GM12892 (cell line): Measurements from ENCODE around the gene NCAPG. TPM values are rescaled to one million over a fixed set of nuclear protein-coding genes. Genes with fewer than 3 reads are reported as not detected.

Source experiments
- DNase-seq: peaks from one replicate; pipeline ENCODE4 v3.0.0; 2011; ENCODE audit not compliant: insufficient read length
- FAIRE-seq: peaks from 2 replicates; lab custom pipeline; 2011; peaks lifted over from hg19 to GRCh38; lab: Jason Lieb, UNC
- POLR2A ChIP-seq: IDR thresholded peaks from 2 replicates; pipeline ENCODE4 v1.6.1; 2011; ENCODE audit warnings: low read depth, low read length, control low read depth
- POLR2AphosphoS5 ChIP-seq: IDR thresholded peaks from 2 replicates; pipeline ENCODE4 v1.6.1; 2011; ENCODE audit warnings: low read depth, low read length, control low read depth
- TAF1 ChIP-seq: IDR thresholded peaks from 2 replicates; pipeline ENCODE4 v1.6.1; 2011; ENCODE audit warnings: low read depth, mild to moderate bottlenecking, control low read depth, low read length, borderline replicate concordance
- polyA plus RNA-seq: library from polyadenylated mRNA; unstranded; fragments of >200 nt; gene quantifications from one replicate; pipeline ENCODE4 v1.2.1, GENCODE V29; 2012; ENCODE audit warnings: missing spikeins, inconsistent platforms; ENCODE audit not compliant: missing spikeins

NCAPG gene
- polyA plus RNA-seq: 23.6 TPM

- DNase-seq (peak; percentile 73), FAIRE-seq (peak; percentile 100)
- TF ChIP-seq POLR2AphosphoS5 (peak; percentile 97), POLR2A (peak; percentile 97), TAF1 (peak; percentile 86)
Measured at GRCh38 chr4:17810260-17811077, at the start of gene NCAPG, which contains the start of gene DCAF16. NCAPG (plus strand) TSS chr4:17810979; CDS start chr4:17811078, 99 bp downstream. DCAF16 (minus strand) TSS chr4:17810757; CDS start chr4:17804141, 6,616 bp downstream.

- TF ChIP-seq TAF1: no peak
- TF ChIP-seq POLR2AphosphoS5: no peak
- TF ChIP-seq POLR2A: no peak
- FAIRE-seq: no peak
- DNase-seq: no peak
Measured at GRCh38 chr4:17761062-17761461, 49.7 kb upstream of the NCAPG start.

GRCh38 chr4:17762726-17763125 lies 48.1 kb upstream of the NCAPG start:
- FAIRE-seq (no peak), DNase-seq (no peak)
- TF ChIP-seq POLR2A (no peak), TAF1 (no peak), POLR2AphosphoS5 (no peak)

GRCh38 chr4:17763416-17763815 lies 47.4 kb upstream of the NCAPG start:
- FAIRE-seq (no peak), DNase-seq (no peak)
- TF ChIP-seq POLR2A (no peak), TAF1 (no peak), POLR2AphosphoS5 (no peak)

GRCh38 chr4:17763931-17764330 lies 46.8 kb upstream of the NCAPG start:
- no peak for TF ChIP-seq POLR2AphosphoS5
- no peak for TF ChIP-seq TAF1
- no peak for TF ChIP-seq POLR2A
- FAIRE-seq (no peak), DNase-seq (no peak)

GRCh38 chr4:17765514-17766286 lies 45.1 kb upstream of the NCAPG start:
- no peak for FAIRE-seq
- no peak for DNase-seq
- TF ChIP-seq POLR2A (no peak), TAF1 (no peak), POLR2AphosphoS5 (no peak)

- DNase-seq: no peak
- no peak for FAIRE-seq
- no peak for TF ChIP-seq POLR2A
- no peak for TF ChIP-seq POLR2AphosphoS5
- TF ChIP-seq TAF1: no peak
Measured at GRCh38 chr4:17766826-17767458, 43.8 kb upstream of the NCAPG start.

GRCh38 chr4:17769406-17770174 lies 41.2 kb upstream of the NCAPG start:
- no peak for FAIRE-seq
- TF ChIP-seq TAF1 (no peak), POLR2AphosphoS5 (no peak), POLR2A (no peak)
- DNase-seq: no peak

GRCh38 chr4:17770845-17771244 lies 39.9 kb upstream of the NCAPG start:
- TF ChIP-seq POLR2AphosphoS5 (no peak), TAF1 (no peak), POLR2A (no peak)
- FAIRE-seq (no peak), DNase-seq (no peak)

GRCh38 chr4:17771284-17771908 lies 39.4 kb upstream of the NCAPG start:
- TF ChIP-seq POLR2AphosphoS5 (no peak), POLR2A (no peak), TAF1 (no peak)
- FAIRE-seq (no peak), DNase-seq (no peak)
